Measurements from ENCODE around the gene CFAP100. TPM values are rescaled to one million over a fixed set of nuclear protein-coding genes. Genes with fewer than 3 reads are reported as not detected.

Gene CFAP100
- total RNA-seq, 1 experiment from 2014 or later, result not detected

DNA sequence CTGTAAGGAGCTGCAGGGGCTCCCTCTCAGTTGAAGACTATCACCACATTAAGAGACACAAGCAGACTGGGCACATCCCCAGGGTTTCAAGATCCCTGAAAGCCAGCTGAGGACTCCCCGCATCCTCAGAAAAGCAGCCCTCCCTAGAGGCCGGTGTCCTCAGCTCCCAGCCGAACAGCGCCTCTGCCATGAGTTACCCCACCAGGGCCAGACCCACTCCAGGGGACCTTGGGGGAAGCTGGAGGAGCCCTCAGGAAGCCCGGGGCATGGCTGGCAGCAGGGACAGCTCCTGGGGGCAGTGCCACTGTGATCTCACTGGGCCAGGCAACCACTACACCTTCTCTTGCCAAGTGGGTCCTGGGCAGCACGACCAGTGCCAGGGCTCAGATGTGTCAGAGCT lies 45.6 kb upstream of the CFAP100 start:
- intact Hi-C loops (cut with micrococcal nuclease), result no loop called here

More for the DNA sequence above, 45.6 kb upstream of the CFAP100 start:
- Histone ChIP-seq H3K27ac (ENCODE audit: low read depth, low read length) (no peak overlapping the region), H3K9me3 (ENCODE audit: control insufficient read depth in 1 of 2, insufficient read depth in 1 of 2, low read depth in 1 of 2, low read length in 2 of 2) (no peaks in the 10 kb centered on the region), H2AFZ (ENCODE audit: low read depth, low read length, poor library complexity, severe bottlenecking) (no peak overlapping the region), H3K27me3 (ENCODE audit: insufficient read depth, low read length) (no peaks in the 10 kb centered on the region), H3K9ac (ENCODE audit: low read length) (no peak overlapping the region), H3K36me3 (ENCODE audit: control insufficient read depth in 1 of 2, insufficient read depth in 2 of 2, low read length in 2 of 2) (no peaks in the 10 kb centered on the region), H3K4me2 (ENCODE audit: low read length) (no peak overlapping the region), H4K20me1 (ENCODE audit: insufficient read depth) (no peaks in the 10 kb centered on the region), H3K4me3 (replicated peaks in 1 of 2; ENCODE audit: low read depth in 1 of 2, low read length in 2 of 2) (no peak overlapping the region), H3K79me2 (ENCODE audit: insufficient read depth, low read length) (no peaks in the 10 kb centered on the region), H3K4me1 (ENCODE audit: control insufficient read depth in 1 of 2, insufficient read depth in 2 of 2, low read length in 2 of 2) (no peaks in the 10 kb centered on the region), H3K9me2 (ENCODE audit: insufficient read depth) (no peaks in the 10 kb centered on the region)
- TF ChIP-seq, protein P1, sequence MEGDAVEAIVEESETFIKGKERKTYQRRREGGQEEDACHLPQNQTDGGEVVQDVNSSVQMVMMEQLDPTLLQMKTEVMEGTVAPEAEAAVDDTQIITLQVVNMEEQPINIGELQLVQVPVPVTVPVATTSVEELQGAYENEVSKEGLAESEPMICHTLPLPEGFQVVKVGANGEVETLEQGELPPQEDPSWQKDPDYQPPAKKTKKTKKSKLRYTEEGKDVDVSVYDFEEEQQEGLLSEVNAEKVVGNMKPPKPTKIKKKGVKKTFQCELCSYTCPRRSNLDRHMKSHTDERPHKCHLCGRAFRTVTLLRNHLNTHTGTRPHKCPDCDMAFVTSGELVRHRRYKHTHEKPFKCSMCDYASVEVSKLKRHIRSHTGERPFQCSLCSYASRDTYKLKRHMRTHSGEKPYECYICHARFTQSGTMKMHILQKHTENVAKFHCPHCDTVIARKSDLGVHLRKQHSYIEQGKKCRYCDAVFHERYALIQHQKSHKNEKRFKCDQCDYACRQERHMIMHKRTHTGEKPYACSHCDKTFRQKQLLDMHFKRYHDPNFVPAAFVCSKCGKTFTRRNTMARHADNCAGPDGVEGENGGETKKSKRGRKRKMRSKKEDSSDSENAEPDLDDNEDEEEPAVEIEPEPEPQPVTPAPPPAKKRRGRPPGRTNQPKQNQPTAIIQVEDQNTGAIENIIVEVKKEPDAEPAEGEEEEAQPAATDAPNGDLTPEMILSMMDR (IDR thresholded peaks at IDR 0.05 in 2 of 3, conservative IDR thresholded peaks at IDR 0.05 in 1 of 3; ENCODE audit: borderline replicate concordance in 1 of 3, insufficient read depth in 1 of 3, low read depth in 2 of 3, low read length in 2 of 3), result no peak
- TF ChIP-seq EGR1 (IDR thresholded peaks at IDR 0.05; ENCODE audit: low read depth) (no peak), ELF1 (IDR thresholded peaks at IDR 0.05; ENCODE audit: borderline replicate concordance, low read depth) (no peak), TCF7L2 (IDR thresholded peaks at IDR 0.05; ENCODE audit: borderline replicate concordance, extremely low read depth, insufficient read depth, insufficient read length) (no peak), RAD21 (IDR thresholded peaks at IDR 0.05; ENCODE audit: low read depth) (no peak), JUND (IDR thresholded peaks at IDR 0.05) (no peak), POLR2A (IDR thresholded peaks at IDR 0.05; ENCODE audit: borderline replicate concordance, extremely low read depth, insufficient read depth, insufficient read length) (no peak), SP1 (IDR thresholded peaks at IDR 0.05; ENCODE audit: low read depth) (no peak), FOSL1 (IDR thresholded peaks at IDR 0.05; ENCODE audit: low read depth) (no peak), SRF (IDR thresholded peaks at IDR 0.05; ENCODE audit: low read depth) (no peak), EZH2phosphoT487 (IDR thresholded peaks at IDR 0.05; ENCODE audit: borderline replicate concordance) (no peak), CBX3 (IDR thresholded peaks at IDR 0.05; ENCODE audit: low read depth) (no peak), YY1 (IDR thresholded peaks at IDR 0.05; ENCODE audit: extremely low read depth, insufficient replicate concordance, low read depth, low read length) (no peak), ZFX (IDR thresholded peaks at IDR 0.05) (no peak)
- TF ChIP-seq, protein P2, sequence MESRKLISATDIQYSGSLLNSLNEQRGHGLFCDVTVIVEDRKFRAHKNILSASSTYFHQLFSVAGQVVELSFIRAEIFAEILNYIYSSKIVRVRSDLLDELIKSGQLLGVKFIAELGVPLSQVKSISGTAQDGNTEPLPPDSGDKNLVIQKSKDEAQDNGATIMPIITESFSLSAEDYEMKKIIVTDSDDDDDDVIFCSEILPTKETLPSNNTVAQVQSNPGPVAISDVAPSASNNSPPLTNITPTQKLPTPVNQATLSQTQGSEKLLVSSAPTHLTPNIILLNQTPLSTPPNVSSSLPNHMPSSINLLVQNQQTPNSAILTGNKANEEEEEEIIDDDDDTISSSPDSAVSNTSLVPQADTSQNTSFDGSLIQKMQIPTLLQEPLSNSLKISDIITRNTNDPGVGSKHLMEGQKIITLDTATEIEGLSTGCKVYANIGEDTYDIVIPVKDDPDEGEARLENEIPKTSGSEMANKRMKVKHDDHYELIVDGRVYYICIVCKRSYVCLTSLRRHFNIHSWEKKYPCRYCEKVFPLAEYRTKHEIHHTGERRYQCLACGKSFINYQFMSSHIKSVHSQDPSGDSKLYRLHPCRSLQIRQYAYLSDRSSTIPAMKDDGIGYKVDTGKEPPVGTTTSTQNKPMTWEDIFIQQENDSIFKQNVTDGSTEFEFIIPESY (IDR thresholded peaks at IDR 0.05; ENCODE audit: extremely low read depth, insufficient replicate concordance, low read length), result no peak
- TF ChIP-seq, protein P3, sequence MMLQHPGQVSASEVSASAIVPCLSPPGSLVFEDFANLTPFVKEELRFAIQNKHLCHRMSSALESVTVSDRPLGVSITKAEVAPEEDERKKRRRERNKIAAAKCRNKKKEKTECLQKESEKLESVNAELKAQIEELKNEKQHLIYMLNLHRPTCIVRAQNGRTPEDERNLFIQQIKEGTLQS (IDR thresholded peaks at IDR 0.05), result no peak
- TF ChIP-seq, protein P4, sequence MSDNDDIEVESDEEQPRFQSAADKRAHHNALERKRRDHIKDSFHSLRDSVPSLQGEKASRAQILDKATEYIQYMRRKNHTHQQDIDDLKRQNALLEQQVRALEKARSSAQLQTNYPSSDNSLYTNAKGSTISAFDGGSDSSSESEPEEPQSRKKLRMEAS (IDR thresholded peaks at IDR 0.05), result no peak
- TF ChIP-seq, protein P5, sequence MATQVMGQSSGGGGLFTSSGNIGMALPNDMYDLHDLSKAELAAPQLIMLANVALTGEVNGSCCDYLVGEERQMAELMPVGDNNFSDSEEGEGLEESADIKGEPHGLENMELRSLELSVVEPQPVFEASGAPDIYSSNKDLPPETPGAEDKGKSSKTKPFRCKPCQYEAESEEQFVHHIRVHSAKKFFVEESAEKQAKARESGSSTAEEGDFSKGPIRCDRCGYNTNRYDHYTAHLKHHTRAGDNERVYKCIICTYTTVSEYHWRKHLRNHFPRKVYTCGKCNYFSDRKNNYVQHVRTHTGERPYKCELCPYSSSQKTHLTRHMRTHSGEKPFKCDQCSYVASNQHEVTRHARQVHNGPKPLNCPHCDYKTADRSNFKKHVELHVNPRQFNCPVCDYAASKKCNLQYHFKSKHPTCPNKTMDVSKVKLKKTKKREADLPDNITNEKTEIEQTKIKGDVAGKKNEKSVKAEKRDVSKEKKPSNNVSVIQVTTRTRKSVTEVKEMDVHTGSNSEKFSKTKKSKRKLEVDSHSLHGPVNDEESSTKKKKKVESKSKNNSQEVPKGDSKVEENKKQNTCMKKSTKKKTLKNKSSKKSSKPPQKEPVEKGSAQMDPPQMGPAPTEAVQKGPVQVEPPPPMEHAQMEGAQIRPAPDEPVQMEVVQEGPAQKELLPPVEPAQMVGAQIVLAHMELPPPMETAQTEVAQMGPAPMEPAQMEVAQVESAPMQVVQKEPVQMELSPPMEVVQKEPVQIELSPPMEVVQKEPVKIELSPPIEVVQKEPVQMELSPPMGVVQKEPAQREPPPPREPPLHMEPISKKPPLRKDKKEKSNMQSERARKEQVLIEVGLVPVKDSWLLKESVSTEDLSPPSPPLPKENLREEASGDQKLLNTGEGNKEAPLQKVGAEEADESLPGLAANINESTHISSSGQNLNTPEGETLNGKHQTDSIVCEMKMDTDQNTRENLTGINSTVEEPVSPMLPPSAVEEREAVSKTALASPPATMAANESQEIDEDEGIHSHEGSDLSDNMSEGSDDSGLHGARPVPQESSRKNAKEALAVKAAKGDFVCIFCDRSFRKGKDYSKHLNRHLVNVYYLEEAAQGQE (IDR thresholded peaks at IDR 0.05; ENCODE audit: low read depth), result no peak
- no peak for ATAC-seq
- BruUV-seq (replicated peaks), result no TSS peak
- DNase-seq (ENCODE audit: low read depth, low spot score), result no peak
- CTCF ChIA-PET, result interaction anchor here (0.7 kb wide), 1 partner anchor 215 kb away, joined by 3 read pairs; no protein-coding TSS in a partner anchor
- RAD21 ChIA-PET (ENCODE audit: low non-redundant PET in 1 of 2, low total read pairs in 2 of 2, uncharacterized antibody in 2 of 2, unreplicated experiment in 2 of 2), result no interaction called here
- POLR2A ChIA-PET, result no interaction called here
